Large intestine (tissue), 3 donors: ENCODE results near the gene MRPS25. TPM values are rescaled to one million over a fixed set of nuclear protein-coding genes. Genes with fewer than 3 reads are reported as not detected.

Source experiments
- DNase-seq, 2 donors: peaks; one replicate each; pipeline versions ENCODE4 v3.0.0 to v3.0.0-alpha.2; 2013
- H3K27ac ChIP-seq: one replicate; pipeline ENCODE4 v1.5.1; 2013; ENCODE audit warnings: low read length
- H3K27me3 ChIP-seq: 2 replicates; pipeline ENCODE4 v1.6.1; 2013; ENCODE audit warnings: low read length; ENCODE audit not compliant: control insufficient read depth, insufficient read depth
- H3K36me3 ChIP-seq: 2 replicates; pipeline ENCODE4 v1.6.1; 2013; ENCODE audit warnings: low read length; ENCODE audit not compliant: control insufficient read depth, insufficient read depth
- H3K4me1 ChIP-seq: one replicate; pipeline ENCODE4 v1.6.1; 2013; ENCODE audit warnings: low read length; ENCODE audit not compliant: control insufficient read depth, insufficient read depth
- H3K4me3 ChIP-seq: one replicate; pipeline ENCODE4 v1.5.1; 2013; ENCODE audit warnings: low read length
- H3K9me3 ChIP-seq: one replicate; pipeline ENCODE4 v1.6.1; 2013; ENCODE audit warnings: mild to moderate bottlenecking, low read depth, low read length, moderate library complexity; ENCODE audit not compliant: control insufficient read depth
- WGBS: methylation state at CpG from one replicate; pipeline ENCODE4 v1.1.5; 2013; ENCODE audit warnings: low lambda C conversion rate; ENCODE audit not compliant: insufficient coverage; 5-methylcytosine and 5-hydroxymethylcytosine counted together
- polyA plus RNA-seq: library from polyadenylated mRNA; unstranded; fragments of 120-200 nt; gene quantifications from one replicate; pipeline ENCODE4 v1.2.1, GENCODE V29; 2013

The MRPS25 gene
- polyA plus RNA-seq, 1 donor = 93.4 TPM

GRCh38 chr3:15045667-15046066, 19.4 kb downstream of the MRPS25 start:
- no peaks in the 10 kb centered on the region for H3K9me3 ChIP-seq
- WGBS = no CpG with 5 or more reads among the region's 1 CpG
- DNase-seq = no peak
- H3K27ac ChIP-seq = no peak overlapping the region
- no peaks in the 10 kb centered on the region for H3K4me1 ChIP-seq
- H3K36me3 ChIP-seq = peaks cover 91% of the 10 kb centered on the region
- no peaks in the 10 kb centered on the region for H3K27me3 ChIP-seq
- H3K4me3 ChIP-seq = no peak overlapping the region

GRCh38 chr3:15044326-15044725, 20.8 kb downstream of the MRPS25 start:
- no CpG with 5 or more reads among the region's 7 CpGs for WGBS
- Histone ChIP-seq H3K4me3 (no peak overlapping the region), H3K9me3 (no peaks in the 10 kb centered on the region), H3K4me1 (no peaks in the 10 kb centered on the region), H3K27me3 (no peaks in the 10 kb centered on the region), H3K36me3 (peaks cover 88% of the 10 kb centered on the region), H3K27ac (no peak overlapping the region)
- no peak for DNase-seq

- Histone ChIP-seq H3K9me3 (no peaks in the 10 kb centered on the region), H3K4me3 (no peak overlapping the region), H3K27ac (no peak overlapping the region), H3K36me3 (peaks cover 89% of the 10 kb centered on the region), H3K27me3 (no peaks in the 10 kb centered on the region), H3K4me1 (no peaks in the 10 kb centered on the region)
- WGBS = no CpG with 5 or more reads among the region's 11 CpGs
- no peak for DNase-seq
These were observed 21.5 kb downstream of the MRPS25 start for GRCh38 chr3:15043408-15044171.

- Histone ChIP-seq H3K4me1 (no peaks in the 10 kb centered on the region), H3K27me3 (no peaks in the 10 kb centered on the region), H3K36me3 (peaks cover 91% of the 10 kb centered on the region), H3K27ac (no peak overlapping the region), H3K4me3 (no peak overlapping the region), H3K9me3 (no peaks in the 10 kb centered on the region)
- no CpG with 5 or more reads among the region's 3 CpGs for WGBS
- DNase-seq = no peak
These were observed 22.2 kb downstream of the MRPS25 start for GRCh38 chr3:15042936-15043335.

- H3K4me3 ChIP-seq = no peak overlapping the region
- 100% methylated on average over 1 of the region's 3 CpGs for WGBS
- H3K27me3 ChIP-seq = no peaks in the 10 kb centered on the region
- H3K4me1 ChIP-seq = no peaks in the 10 kb centered on the region
- peaks cover 87% of the 10 kb centered on the region for H3K36me3 ChIP-seq
- H3K27ac ChIP-seq = no peak overlapping the region
- no peaks in the 10 kb centered on the region for H3K9me3 ChIP-seq
- DNase-seq = no peak
These were observed 23.2 kb downstream of the MRPS25 start for GRCh38 chr3:15041950-15042349.

- WGBS = no CpG with 5 or more reads among the region's 3 CpGs
- no peak overlapping the region for H3K4me3 ChIP-seq
- H3K9me3 ChIP-seq = no peaks in the 10 kb centered on the region
- H3K36me3 ChIP-seq = peaks cover 82% of the 10 kb centered on the region
- H3K27me3 ChIP-seq = no peaks in the 10 kb centered on the region
- DNase-seq = no peak
- no peak overlapping the region for H3K27ac ChIP-seq
- no peaks in the 10 kb centered on the region for H3K4me1 ChIP-seq
These were observed 24.3 kb downstream of the MRPS25 start for GRCh38 chr3:15040844-15041243.

- H3K27ac ChIP-seq = no peak overlapping the region
- H3K4me1 ChIP-seq = no peaks in the 10 kb centered on the region
- H3K4me3 ChIP-seq = no peak overlapping the region
- DNase-seq = no peak
- no peaks in the 10 kb centered on the region for H3K27me3 ChIP-seq
- WGBS = 100% methylated on average over 1 of the region's 6 CpGs
- no peaks in the 10 kb centered on the region for H3K9me3 ChIP-seq
- peaks cover 76% of the 10 kb centered on the region for H3K36me3 ChIP-seq
These were observed 26.8 kb downstream of the MRPS25 start for GRCh38 chr3:15038306-15038705.

- Histone ChIP-seq H3K4me3 (no peak overlapping the region), H3K36me3 (peaks cover 82% of the 10 kb centered on the region), H3K4me1 (no peaks in the 10 kb centered on the region), H3K27ac (no peak overlapping the region), H3K9me3 (no peaks in the 10 kb centered on the region), H3K27me3 (no peaks in the 10 kb centered on the region)
- DNase-seq = no peak
- no CpG with 5 or more reads among the region's 3 CpGs for WGBS
These were observed 32.0 kb downstream of the MRPS25 start for GRCh38 chr3:15033103-15033502.

GRCh38 chr3:15032650-15033049, 32.5 kb downstream of the MRPS25 start:
- no peak for DNase-seq
- no peaks in the 10 kb centered on the region for H3K27me3 ChIP-seq
- no CpG with 5 or more reads among the region's 2 CpGs for WGBS
- H3K36me3 ChIP-seq = peaks cover 81% of the 10 kb centered on the region
- H3K4me1 ChIP-seq = no peaks in the 10 kb centered on the region
- H3K27ac ChIP-seq = no peak overlapping the region
- no peak overlapping the region for H3K4me3 ChIP-seq
- H3K9me3 ChIP-seq = no peaks in the 10 kb centered on the region

- H3K9me3 ChIP-seq = no peaks in the 10 kb centered on the region
- DNase-seq = no peak
- H3K4me1 ChIP-seq = no peaks in the 10 kb centered on the region
- no peak overlapping the region for H3K27ac ChIP-seq
- no peak overlapping the region for H3K4me3 ChIP-seq
- H3K27me3 ChIP-seq = no peaks in the 10 kb centered on the region
- peaks cover 85% of the 10 kb centered on the region for H3K36me3 ChIP-seq
These were observed 35.5 kb downstream of the MRPS25 start for GRCh38 chr3:15029625-15030024.

GRCh38 chr3:15023719-15024118, 41.4 kb downstream of the MRPS25 start:
- H3K9me3 ChIP-seq = no peaks in the 10 kb centered on the region
- H3K4me3 ChIP-seq = no peak overlapping the region
- H3K27me3 ChIP-seq = no peaks in the 10 kb centered on the region
- H3K36me3 ChIP-seq = peaks cover 83% of the 10 kb centered on the region
- no peak for DNase-seq
- no peak overlapping the region for H3K27ac ChIP-seq
- no CpG with 5 or more reads among the region's 2 CpGs for WGBS
- H3K4me1 ChIP-seq = no peaks in the 10 kb centered on the region
